GM10266 (cell line): Measurements from ENCODE around the gene WDR53.
"Not testable (repeated sequence)": the region's sequence is repeated elsewhere in the genome, so short reads cannot be mapped to it uniquely, and the experiment has no call there.

Experiments used
- DNase-seq: peaks from one replicate; pipeline ENCODE4 v3.0.0; 2012; ENCODE audit errors: extremely low spot score
- TF ChIP-seq, protein P1 (sequence below): IDR thresholded peaks from 2 replicates; pipeline ENCODE4 v1.5.1; 2012; ENCODE audit warnings: mild to moderate bottlenecking, low read depth; ENCODE audit not compliant: control insufficient read depth, insufficient read depth; ENCODE audit errors: missing control alignments

Gene WDR53

DNA sequence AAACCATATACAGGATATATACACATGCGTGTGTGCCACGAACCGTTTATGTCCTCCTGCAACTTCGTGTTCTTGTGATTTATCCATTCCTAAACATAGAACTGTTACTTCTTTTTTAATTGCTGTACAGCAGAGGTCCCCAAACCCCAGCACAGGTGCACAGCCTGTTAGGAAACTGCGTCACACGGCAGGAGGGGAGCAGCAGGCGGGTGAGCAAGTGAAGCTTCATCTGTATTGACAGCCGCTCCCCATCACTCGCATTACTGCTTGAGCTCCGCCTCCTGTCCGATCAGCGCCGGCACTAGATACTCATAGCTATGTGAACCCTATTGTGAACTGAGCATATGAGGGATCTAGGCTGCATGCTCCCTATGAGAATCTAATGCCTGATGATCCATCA, 36.2 kb upstream of the WDR53 start:
- no peak for DNase-seq
- TF ChIP-seq, protein P1, sequence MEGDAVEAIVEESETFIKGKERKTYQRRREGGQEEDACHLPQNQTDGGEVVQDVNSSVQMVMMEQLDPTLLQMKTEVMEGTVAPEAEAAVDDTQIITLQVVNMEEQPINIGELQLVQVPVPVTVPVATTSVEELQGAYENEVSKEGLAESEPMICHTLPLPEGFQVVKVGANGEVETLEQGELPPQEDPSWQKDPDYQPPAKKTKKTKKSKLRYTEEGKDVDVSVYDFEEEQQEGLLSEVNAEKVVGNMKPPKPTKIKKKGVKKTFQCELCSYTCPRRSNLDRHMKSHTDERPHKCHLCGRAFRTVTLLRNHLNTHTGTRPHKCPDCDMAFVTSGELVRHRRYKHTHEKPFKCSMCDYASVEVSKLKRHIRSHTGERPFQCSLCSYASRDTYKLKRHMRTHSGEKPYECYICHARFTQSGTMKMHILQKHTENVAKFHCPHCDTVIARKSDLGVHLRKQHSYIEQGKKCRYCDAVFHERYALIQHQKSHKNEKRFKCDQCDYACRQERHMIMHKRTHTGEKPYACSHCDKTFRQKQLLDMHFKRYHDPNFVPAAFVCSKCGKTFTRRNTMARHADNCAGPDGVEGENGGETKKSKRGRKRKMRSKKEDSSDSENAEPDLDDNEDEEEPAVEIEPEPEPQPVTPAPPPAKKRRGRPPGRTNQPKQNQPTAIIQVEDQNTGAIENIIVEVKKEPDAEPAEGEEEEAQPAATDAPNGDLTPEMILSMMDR: peak; percentile 16

DNA sequence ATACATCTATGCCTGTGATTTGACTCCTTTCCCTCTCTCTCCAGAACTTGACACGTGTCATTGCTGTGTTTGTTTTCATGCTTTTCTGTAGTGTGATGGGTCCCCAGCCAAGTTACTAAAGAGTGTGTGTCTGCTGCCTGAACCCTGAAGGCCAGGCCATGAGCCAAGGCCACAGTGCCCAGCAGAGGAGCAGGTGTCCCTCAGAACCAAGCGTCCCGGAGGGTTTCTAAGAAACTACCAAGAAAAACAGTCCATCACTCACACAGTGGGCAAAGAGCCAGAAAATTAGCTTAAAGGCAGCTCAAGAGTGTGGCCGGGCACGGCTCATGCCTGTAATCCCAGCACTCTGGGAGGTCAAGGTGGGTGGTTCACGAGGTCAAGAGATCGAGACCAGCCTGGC, 35.3 kb upstream of the WDR53 start:
- no peak for DNase-seq
- TF ChIP-seq, protein P1: no peak

DNA sequence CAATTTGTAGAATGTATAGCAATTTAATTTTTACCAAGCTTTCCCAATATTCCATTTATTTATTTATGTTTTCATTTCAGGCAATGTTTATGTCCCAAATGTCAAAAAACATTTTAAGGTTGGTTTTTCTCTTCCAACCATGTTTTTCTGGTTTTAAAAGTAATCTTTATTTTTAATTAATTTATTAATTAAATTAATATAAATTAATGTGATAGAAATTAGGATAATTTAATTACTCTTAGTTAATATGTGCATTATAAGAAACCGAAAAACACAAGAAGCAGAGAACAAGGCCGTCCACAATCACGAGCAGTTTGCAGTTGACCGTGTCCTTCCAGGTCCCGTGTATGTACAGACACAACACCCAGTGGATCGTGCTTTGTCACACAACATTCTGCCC, 34.3 kb upstream of the WDR53 start:
- TF ChIP-seq, protein P1: no peak
- no peak for DNase-seq

DNA sequence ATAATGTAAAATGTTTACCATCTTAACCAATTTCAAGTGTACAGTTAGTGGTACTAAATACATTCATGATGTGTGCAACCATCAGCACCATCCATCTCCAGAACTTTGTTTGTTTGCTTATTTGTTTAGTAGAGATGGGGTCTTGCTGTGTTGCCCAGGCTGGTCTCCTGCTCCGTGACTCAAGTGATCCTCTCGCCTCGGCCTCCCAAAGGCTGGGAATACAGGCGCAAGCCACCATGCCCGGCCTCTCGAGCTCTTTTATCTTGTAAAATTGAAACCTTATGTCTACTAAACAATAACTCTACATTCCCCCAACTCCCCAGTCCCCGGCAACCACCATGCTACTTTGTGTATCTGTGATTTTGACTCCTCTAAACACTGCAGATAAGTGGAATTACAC, 32.0 kb upstream of the WDR53 start:
- no peak for DNase-seq
- TF ChIP-seq, protein P1: no peak

DNA sequence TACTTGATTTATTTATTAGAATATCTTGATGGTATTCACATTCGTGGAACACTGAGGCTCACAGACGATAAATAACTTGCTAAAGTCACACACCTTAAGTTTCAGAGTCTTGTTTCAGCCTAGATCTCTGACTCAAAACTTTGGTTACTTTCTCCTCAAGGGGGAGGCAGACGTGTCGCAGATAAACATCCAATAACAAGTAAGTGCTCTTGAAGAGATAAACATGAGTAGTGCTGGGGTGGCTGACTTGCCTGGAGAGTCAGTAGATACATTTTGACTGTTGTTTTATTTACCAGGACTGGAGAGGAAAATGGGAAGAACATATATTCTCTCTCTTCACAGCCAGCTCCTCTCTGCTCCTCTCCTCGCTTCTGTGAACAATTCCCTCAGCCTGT, 31.4 kb upstream of the WDR53 start:
- DNase-seq: no peak
- TF ChIP-seq, protein P1: no peak

DNA sequence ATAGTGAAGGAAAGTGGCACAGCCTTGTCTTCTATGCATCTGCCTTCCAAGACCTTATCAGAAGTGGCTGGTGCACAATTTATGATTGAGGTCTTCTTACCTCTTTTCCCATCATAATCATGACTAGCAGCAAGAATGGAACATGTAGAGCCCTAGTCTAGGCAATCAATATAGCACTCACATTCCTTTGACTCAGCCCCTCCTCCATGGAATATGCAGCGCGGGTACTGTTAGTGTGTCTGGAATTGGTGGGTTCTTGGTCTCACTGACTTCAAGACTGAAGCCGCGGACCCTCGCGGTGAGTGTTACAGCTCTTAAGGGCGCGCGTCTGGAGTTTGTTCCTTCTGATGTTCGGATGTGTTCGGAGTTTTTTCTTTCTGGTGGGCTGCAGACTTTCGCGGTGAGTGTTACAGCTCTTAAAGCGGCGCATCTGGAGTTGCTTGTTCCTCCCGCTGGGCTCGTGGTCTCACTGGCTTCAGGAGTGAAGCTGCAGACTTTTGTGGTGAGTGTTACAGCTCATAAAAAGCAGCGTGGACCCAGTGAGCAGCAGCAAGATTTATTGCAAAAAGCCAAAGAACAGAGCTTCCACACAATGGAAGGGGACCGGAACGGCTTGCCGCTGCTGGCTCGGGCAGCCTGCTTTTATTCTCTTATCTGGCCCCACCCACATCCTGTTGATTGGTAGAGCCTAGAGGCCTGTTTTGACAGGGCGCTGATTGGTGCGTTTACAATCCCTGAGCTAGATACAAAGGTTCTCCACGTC, 29.8 kb upstream of the WDR53 start:
- DNase-seq: not testable (repeated sequence)

DNA sequence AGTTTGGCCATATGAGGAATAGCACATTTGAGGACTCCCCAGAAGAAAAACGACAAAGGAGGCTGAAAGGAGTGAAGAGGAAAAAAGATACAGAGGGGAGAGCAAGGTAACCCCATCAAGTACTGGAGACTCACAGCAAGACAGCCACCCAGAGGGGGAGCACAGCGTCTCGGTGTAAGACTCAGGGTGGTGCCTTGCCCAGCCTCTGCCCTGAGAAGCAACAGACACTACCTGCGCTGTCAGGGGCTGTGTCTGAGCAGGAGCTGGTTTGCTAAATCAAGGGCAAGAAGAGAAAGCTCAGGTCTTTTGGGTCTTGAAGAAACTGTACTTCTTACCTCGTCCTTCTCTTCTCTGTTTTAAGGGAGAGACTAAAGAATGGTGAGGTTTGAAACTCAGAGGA, 28.0 kb upstream of the WDR53 start:
- TF ChIP-seq, protein P1: no peak
- DNase-seq: no peak

DNA sequence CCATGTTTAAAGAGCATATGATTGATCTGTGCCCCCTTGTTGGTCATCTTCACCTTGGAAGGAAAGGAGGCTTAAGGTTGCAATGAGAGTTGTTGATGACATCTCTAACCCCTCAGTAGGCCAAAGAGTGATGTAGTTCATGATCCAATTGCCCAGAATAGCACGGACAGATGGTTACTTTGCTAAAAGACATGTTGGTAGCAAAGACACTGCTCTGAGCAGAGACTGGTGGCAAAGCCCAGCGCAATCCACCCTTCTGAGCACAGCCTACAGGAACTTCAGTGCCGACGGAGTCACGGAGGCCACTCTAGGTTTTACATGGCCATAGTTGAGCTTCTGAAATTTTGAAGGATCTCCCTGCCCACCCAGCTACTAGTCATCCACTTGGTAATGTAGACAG, 21.9 kb upstream of the WDR53 start:
- TF ChIP-seq, protein P1: no peak
- DNase-seq: no peak
